HG03196 (cell line): Measurements from ENCODE around the gene PLD5.
"Not testable (repeated sequence)": the region's sequence is repeated elsewhere in the genome, so short reads cannot be mapped to it uniquely, and the experiment has no call there.

Experiments used
- ATAC-seq: cut with Tn5 transposase; IDR thresholded peaks from one replicate; pipeline ENCODE4 v1.9.1; 2021; ENCODE audit not compliant: unreplicated experiment

The PLD5 gene

GRCh38 chr1:242506724-242507123 lies 17.8 kb downstream of the PLD5 start:
- no peak for ATAC-seq

DNA sequence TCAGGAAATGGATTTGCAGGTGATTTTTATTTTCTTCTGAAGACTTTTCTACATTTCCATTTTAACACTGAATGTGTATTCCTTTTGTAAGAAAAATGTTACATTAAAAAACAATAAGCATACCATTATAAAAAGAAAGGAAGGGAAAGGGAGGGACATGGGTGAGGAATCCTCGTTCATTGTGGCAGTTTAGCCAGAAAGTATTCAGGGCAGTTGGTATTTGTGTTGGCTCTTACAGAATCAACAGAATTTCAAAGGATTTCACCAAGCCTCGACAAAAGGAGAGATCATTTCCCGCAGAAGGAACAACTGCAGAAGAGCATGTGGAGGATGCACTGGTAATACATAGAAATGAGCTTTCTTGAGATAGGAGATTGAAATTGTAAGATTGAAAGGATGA lies 35.0 kb downstream of the PLD5 start:
- ATAC-seq: no peak

DNA sequence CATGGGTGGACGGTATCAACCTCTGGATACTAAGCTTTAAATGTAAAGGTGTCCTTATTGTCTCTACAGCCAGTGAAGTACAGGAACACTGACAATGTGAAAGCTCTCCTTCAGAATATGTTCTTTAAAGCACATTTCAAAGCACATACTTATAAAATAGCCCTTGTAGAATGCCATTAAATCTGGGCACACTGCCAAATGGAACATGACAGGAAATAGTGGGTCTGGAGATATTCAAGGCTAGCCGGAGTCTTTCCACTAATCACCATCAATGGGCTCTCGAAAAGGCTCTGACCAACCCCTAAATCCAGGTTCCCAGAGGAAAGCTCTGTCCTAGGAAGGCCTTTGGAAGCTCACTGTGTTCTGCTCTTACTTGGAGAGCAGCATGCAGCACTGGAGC lies 46.6 kb downstream of the PLD5 start:
- ATAC-seq: no peak

- no peak for ATAC-seq
These were observed 53.7 kb downstream of the PLD5 start for GRCh38 chr1:242470774-242471173.

DNA sequence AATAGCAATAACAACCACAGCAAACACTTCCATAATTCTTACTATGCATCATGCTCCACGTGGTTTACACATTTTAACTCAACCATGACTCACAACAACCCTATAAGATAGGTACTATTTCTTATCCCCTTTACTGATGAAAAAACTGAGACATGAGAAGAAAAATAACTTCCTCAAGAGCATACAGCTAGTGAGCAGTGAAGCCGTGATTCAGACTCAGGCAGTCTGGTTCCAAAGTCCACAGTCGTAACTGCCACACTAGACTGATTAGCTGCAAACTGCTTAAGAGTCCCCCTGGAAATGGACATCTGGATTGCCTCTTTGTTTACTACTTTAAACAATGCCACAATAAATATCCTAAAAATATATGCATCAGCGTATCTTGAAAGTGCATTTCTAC lies 55.7 kb downstream of the PLD5 start:
- no peak for ATAC-seq

GRCh38 chr1:242467556-242468145 lies 56.8 kb downstream of the PLD5 start:
- ATAC-seq: peak; percentile 70

GRCh38 chr1:242462867-242463266 lies 61.6 kb downstream of the PLD5 start:
- no peak for ATAC-seq

DNA sequence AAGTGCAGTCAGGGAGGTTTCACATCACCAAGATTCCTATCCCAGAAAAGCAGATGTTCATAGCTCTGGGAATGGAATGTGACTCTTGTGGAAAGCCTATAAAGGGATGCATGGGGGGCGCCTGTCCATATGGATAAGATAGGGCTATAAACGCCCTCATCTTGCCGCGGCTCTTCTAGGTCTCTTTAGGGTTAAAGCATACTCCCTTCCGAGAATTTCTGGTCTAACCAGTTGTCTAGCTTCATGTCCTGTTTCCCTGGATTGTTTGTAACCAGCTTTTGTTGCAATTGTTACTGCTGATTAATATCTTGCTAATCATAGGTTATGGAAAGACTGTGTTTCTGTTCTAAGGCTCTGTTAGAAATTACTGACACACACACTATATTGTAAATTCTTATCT lies 64.8 kb downstream of the PLD5 start:
- not testable (repeated sequence) for ATAC-seq

DNA sequence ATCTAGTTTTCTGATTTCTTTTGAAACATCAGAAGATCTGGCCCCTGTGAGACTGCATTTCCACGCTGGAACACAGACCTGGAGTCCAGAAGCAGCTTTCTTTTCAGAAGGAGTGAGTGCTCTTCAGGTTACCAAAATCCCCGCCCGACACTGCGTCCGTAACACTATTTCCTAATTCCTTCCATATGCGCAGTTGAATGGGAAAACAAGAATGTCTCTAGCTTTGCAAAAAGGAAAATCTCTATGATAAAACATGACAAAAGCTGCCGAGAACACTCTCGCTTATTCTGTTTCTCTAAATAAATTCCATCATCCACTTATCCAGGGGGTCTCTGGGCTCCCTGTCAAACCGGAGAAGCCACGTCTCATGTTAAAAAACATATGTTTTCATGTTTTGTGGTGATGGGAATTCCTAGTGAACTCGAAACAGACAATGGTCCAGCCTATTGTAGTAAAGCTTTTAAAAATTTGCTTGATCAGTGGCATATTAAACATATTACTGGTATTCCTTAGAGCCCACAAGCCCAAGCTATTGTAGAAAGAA lies 67.7 kb downstream of the PLD5 start:
- no peak for ATAC-seq

DNA sequence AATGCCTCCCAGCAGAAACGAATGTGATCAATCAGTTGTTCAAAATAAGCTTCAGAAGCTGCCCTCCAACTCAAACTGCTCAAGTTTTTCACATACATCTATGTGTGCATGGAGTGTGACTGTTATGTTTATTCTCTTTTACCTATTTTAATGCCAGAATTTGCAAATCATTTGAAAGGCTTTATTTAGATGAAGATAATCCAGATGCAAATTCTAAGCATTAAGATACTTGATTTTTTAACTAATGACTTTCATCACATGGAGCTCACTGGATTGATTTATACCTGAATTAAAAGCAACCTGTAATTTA lies 69.5 kb downstream of the PLD5 start:
- ATAC-seq: no peak

DNA sequence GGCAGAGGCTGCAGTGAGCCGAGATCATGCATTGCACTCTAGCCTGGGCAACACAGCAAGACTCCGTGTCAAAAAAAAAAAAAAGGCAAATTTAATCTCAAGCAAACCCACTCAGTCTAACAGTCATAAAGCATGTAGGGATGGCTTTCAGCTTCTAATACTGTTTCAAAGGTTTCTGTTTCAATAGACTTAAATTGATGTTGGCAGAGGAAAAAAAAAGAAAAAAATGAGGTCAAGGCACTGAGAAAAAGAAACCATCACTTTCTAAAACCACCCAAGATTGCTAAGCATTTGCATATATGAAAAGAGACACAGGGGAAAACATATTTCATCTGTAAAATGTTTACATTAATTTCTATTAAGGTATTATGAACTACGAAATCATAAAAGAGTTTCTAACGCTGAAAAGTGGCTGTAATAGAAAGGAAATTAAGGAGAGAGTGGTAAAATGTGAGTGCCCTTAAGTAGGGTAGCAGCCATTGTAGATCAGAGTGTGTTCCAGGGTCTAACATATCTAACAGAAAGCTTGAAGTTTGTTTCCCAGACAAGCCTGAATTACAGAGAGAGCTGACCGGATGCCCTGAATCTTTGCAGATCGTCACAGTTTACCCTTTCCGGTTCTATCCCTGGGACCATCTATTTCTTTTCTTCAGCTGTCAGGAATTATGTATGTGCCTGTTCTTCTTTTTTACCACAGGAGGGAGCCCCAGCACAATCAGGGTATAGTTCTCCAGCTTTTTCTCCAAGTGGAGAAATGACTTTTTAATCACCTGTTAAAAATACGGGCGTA lies 70.0 kb downstream of the PLD5 start:
- ATAC-seq: peak; percentile 70

DNA sequence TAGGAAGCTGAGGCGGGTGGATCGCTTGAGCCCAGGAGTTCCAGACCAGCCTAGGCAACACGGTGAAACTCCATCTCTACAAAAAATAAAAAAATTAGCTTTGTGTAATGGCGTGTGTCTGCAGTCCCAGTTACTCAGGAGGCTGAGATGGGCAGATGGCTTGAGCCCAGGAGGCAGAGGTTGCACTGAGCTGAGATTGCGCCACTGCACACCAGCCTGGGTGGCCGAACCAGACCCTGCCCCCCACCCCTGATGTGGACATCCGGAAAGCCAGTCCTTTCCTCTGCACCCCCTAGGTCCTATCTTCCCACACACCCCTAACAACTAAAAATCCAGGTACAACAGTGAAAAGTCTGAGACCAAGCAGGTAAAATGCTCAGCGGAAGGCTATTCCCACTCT lies 71.9 kb downstream of the PLD5 start:
- ATAC-seq: no peak

DNA sequence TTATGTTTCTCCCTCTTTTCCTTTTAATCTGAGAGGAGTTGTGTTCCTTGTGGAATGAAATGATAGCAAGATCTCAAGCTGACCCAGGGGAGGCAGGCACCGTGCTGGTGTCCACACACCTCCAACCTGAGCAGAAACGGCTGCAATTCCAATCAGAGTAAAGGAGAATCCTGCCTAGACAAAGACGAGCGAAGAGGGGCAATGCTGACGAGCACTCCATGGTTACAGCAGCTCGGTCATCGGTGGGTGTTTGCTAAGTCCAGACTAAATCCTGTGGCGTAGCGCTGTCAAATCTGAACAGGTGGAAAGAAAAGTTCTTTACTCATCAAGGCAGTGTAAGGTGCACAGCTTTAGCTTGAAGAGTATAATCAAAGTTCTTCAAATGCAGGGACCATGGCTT lies 74.8 kb downstream of the PLD5 start:
- ATAC-seq: no peak

DNA sequence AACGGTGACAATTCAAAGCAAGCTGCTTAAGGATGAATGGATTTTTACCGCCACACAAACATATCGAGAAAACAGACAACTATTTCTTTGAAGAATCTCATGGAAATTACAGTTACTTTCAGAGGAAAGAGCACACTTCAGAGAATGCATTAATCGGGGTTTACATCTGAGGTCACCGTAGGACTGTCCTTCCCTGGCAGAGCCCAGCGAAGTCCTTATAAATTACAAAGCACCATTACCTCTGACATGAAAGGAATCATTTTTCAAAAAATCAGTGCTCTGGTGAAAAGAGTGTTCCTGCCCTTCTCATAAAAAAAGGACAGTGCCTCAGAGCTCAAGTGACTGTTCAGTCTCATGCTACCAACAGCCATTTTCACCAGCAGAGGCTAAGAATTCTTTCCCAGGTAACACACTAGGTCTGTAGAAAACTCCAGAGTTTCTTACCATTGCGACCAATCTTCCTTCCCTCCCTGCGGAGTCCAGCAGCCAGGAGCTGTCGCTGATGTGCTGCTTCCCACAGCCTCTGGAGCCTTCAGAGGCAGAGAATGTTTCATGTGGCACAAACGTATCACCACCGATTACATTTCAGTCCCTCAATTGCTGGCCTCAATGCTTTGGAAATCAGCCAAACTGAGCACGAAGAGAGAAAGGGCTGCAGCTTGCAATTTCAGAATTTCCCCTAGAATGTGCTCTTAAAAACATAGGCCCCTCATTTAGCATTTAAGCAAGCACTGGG lies 75.4 kb downstream of the PLD5 start:
- no peak for ATAC-seq

DNA sequence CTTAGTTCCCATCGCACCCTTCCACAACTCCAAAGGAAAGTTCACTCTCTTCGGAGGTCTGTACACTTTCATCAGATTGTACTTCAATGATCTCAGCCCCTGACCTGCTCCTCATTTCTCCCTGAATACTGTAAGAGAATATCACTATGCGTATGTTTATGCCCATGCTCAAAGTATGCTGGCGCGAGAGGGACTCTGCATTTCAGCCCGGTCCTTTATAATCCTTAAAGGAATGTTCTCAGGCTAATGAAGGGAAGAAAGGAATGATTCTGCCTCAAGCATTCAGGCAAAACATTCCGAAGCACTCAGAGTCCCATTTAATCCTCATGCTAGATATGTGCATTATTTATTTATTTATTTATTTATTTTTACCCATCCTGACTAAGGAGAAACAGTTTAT lies 76.8 kb downstream of the PLD5 start:
- no peak for ATAC-seq

DNA sequence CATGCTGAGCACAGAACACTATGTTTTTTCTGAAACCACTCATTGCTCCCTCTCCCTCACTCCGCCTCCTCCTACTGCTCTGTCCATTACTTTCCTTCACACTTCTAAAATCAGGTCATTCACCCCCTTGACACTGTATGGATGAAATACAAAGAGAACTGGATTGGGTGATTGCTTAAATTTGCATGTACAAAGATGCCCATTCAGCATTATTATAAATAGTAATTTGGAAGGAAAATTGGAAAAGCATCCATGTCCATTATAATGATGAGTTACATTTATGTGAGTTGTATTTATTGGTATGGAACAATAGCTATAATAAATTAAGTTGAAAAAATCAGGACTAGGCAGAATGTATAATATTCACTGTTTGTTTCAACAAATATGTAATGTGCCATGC lies 83.7 kb downstream of the PLD5 start:
- no peak for ATAC-seq

GRCh38 chr1:242435200-242435599 lies 89.3 kb downstream of the PLD5 start:
- ATAC-seq: no peak

GRCh38 chr1:242432491-242433095 lies 91.9 kb downstream of the PLD5 start:
- no peak for ATAC-seq

DNA sequence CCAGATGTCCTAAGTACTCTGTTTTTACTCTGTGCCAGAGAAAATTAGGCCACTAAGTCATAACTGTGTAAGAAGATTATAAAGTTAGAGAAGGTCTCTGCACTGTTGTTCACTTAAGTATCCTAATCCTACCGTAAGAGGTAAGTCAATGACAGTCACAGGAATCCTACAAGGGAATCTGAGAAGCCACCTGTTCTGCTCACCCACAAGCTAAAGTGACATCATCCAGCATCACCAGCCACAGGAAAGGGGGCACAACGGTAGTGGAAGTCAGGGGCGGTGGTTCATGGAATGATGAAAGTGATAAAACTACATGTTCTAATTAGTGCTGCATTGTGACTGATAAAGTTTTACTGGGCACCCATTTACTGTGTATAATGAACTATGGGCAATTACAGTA lies 92.7 kb downstream of the PLD5 start:
- no peak for ATAC-seq

DNA sequence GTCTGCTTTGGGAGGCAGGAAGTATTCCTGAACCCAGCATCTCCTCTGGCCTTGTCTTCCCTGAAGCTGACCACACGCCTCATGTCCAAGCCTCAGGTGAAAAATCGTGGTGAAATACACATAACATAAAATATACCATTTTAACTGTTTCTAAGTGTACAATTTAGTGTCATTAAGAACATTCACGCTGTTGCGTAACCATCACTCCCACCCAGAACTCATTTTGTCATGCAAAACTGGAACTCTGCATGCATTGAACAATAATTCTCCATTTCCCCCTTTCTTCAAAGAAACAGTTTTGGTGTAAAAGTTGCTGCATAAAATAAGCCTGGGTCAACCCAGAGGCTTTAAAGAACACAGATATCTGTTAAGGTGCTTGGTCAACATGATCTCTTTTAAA lies 93.5 kb downstream of the PLD5 start:
- no peak for ATAC-seq

GRCh38 chr1:242428399-242429190 lies 95.9 kb downstream of the PLD5 start:
- ATAC-seq: no peak
